ENCODE measurements around the gene SGTB. TPM values are rescaled to one million over a fixed set of nuclear protein-coding genes. Genes with fewer than 3 reads are reported as not detected.

The SGTB gene
- total RNA-seq, 1 donor from 2014 or later, result 15.0 TPM

DNA sequence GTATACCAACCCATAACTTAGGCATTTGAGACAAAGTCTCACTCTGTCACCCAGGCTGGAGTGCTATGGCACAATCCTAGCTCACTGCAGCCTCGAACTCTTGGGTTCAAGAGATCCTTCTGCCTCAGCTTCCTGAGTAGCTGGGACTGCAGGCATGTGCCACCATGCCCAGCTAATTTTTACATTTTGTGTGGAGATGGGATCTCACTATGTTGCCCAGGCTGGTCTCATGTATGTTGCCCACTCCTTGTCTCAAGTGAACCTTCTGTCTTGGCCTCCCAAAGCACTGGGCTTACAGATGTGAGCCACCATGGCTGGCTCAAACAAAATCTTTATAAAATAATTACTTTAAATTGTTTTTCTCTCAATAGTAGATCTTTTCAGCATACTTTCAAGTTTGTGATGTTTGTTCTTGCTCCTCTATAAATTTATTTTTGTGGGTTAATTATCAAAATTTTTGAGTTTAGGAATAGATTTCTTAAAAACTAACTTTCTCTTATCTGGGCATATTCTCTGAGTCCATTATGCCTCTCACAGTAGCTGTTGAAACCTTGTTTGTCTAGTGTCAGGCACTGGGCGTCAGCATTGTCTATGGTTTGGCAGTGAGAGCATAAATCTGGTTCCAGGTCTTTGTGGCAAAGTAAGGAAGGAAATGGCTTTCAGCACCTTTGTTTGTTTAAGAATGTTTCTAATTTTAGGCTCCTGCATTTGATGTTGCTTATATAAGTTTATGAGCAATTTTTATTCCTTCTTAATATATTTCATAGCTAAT lies 38.8 kb upstream of the SGTB start:
- H3K27me3 Mint-ChIP-seq (ENCODE audit: low read depth), result no peaks in the 10 kb centered on the region
- H3K9me3 Mint-ChIP-seq, result no peaks in the 10 kb centered on the region
- H3K4me1 Mint-ChIP-seq, result no peaks in the 10 kb centered on the region
- H3K27ac Mint-ChIP-seq (ENCODE audit: unreplicated experiment), result no peak overlapping the region
- H3K4me3 Mint-ChIP-seq, result no peak overlapping the region
- H3K36me3 Mint-ChIP-seq (ENCODE audit: low read depth), result peaks cover 2% of the 10 kb centered on the region
- DNase-seq (ENCODE audit: low read depth, low spot score), result no peak
- TF ChIP-seq, protein P1, sequence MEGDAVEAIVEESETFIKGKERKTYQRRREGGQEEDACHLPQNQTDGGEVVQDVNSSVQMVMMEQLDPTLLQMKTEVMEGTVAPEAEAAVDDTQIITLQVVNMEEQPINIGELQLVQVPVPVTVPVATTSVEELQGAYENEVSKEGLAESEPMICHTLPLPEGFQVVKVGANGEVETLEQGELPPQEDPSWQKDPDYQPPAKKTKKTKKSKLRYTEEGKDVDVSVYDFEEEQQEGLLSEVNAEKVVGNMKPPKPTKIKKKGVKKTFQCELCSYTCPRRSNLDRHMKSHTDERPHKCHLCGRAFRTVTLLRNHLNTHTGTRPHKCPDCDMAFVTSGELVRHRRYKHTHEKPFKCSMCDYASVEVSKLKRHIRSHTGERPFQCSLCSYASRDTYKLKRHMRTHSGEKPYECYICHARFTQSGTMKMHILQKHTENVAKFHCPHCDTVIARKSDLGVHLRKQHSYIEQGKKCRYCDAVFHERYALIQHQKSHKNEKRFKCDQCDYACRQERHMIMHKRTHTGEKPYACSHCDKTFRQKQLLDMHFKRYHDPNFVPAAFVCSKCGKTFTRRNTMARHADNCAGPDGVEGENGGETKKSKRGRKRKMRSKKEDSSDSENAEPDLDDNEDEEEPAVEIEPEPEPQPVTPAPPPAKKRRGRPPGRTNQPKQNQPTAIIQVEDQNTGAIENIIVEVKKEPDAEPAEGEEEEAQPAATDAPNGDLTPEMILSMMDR (conservative IDR thresholded peaks at IDR 0.05), result no peak

DNA sequence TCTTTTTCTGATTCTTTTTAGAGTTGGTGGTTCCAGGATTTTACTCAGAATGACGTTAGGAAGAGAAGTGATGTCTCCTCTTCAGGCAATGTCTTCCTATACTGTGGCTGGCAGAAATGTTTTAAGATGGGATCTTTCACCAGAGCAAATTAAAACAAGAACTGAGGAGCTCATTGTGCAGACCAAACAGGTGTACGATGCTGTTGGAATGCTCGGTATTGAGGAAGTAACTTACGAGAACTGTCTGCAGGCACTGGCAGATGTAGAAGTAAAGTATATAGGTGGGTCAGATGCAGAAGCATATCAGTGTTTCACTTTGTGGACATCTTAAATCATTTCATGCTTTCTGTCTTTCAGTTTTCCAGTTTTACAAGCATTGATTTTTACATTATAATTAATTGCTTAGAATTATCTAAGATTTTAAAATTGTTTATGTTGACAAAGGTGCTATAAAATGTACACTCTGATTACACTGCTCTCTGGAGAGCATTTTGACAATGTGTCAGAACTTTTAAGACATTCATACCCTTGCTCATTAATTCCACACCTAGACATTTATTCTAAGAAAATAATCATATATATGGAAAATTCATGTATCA lies 36.7 kb upstream of the SGTB start:
- Mint-ChIP-seq H3K4me3 (no peak overlapping the region), H3K36me3 (ENCODE audit: low read depth) (no peaks in the 10 kb centered on the region), H3K27me3 (ENCODE audit: low read depth) (no peaks in the 10 kb centered on the region), H3K4me1 (no peaks in the 10 kb centered on the region), H3K27ac (ENCODE audit: unreplicated experiment) (no peak overlapping the region), H3K9me3 (no peaks in the 10 kb centered on the region)
- no peak for DNase-seq (ENCODE audit: low read depth, low spot score)
- TF ChIP-seq, protein P1 (conservative IDR thresholded peaks at IDR 0.05), result no peak

DNA sequence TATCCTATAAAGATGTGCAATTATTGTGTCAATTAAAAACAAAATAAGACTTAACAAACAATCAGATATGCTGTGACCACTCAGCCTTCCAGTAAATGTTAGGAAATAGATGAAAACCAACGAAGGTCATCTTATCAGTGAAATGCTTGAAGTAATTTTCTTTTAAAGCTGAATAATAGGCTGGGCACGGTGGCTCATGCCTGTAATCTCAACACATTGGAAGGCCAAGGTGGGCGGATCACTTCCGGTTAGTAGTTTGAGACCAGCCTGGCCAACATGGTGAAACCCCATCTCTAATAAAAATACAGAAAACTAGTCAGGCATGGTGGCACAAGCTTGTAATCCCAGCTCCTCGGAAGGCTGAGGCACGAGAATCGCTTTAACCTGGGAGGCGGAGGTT lies 31.3 kb upstream of the SGTB start:
- no peaks in the 10 kb centered on the region for H3K27me3 Mint-ChIP-seq (ENCODE audit: low read depth)
- H3K9me3 Mint-ChIP-seq, result no peaks in the 10 kb centered on the region

DNA sequence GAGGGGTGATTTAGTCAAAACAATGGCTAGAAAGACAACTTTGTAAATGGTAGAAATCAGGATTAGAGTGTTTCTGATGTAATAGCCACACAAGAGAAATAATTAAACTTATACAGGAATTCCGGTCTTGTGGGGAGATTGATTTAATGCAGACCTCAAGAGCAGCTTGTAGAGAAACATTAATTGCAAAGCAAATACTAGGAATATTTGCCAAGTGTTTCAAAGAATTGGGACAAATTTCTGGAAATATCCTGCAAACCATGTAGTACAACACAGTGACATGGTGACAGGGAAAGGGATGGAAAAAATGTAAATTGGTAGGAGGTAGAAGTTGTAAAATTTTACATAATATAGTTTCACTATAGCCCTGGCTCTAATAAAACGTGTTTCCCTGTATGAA lies 29.0 kb upstream of the SGTB start:
- peaks cover 8% of the 10 kb centered on the region for H3K36me3 Mint-ChIP-seq (ENCODE audit: low read depth)
- no peaks in the 10 kb centered on the region for H3K4me1 Mint-ChIP-seq
- no peak overlapping the region for H3K27ac Mint-ChIP-seq (ENCODE audit: unreplicated experiment)
- DNase-seq (ENCODE audit: low read depth, low spot score), result no peak
- TF ChIP-seq, protein P1 (conservative IDR thresholded peaks at IDR 0.05), result no peak
- H3K4me3 Mint-ChIP-seq, result no peak overlapping the region
- H3K27me3 Mint-ChIP-seq (ENCODE audit: low read depth), result no peaks in the 10 kb centered on the region
- H3K9me3 Mint-ChIP-seq, result peaks cover 6% of the 10 kb centered on the region

More for the DNA sequence above, 31.3 kb upstream of the SGTB start:
- no peak overlapping the region for H3K27ac Mint-ChIP-seq (ENCODE audit: unreplicated experiment)
- DNase-seq (ENCODE audit: low read depth, low spot score), result no peak
- TF ChIP-seq, protein P1 (conservative IDR thresholded peaks at IDR 0.05), result no peak
- H3K4me3 Mint-ChIP-seq, result no peak overlapping the region
- no peaks in the 10 kb centered on the region for H3K36me3 Mint-ChIP-seq (ENCODE audit: low read depth)
- no peaks in the 10 kb centered on the region for H3K4me1 Mint-ChIP-seq

DNA sequence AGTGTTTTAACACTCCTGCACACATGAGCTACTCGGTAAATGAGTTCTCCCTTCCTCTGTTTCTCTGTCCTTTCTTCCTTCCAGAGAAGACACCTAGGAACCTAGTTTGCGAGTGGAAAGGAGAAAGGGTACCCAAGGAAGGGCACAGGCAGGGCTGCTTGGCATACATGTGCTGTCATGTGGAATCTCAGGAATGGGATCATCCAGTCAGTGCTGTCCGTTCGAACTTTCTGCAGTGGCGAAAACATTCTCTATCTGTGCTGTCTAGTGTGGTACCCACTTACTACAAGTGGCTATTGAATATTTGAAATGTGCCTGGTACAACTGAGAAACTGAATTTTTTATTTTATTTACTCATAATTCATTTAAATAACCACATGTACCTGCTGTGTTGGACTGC lies 28.0 kb upstream of the SGTB start:
- Mint-ChIP-seq H3K36me3 (ENCODE audit: low read depth) (peaks cover 8% of the 10 kb centered on the region), H3K27ac (ENCODE audit: unreplicated experiment) (no peak overlapping the region), H3K4me1 (no peaks in the 10 kb centered on the region), H3K9me3 (peaks cover 6% of the 10 kb centered on the region), H3K27me3 (ENCODE audit: low read depth) (no peaks in the 10 kb centered on the region), H3K4me3 (no peak overlapping the region)
- DNase-seq (ENCODE audit: low read depth, low spot score), result no peak
- TF ChIP-seq, protein P1 (conservative IDR thresholded peaks at IDR 0.05), result no peak

Data from neural crest cell (in vitro differentiated cells).